B cell (primary cell): ENCODE data around the gene LRP1-AS. TPM values are rescaled to one million over a fixed set of nuclear protein-coding genes. Genes with fewer than 3 reads are reported as not detected.

Experiments used
- ATAC-seq: fragments of 200-7000 bp; cut with Tn5 transposase; one replicate; pipeline ENCODE4 v1.10.0; 2021; ENCODE audit warnings: low read depth, mild to moderate bottlenecking, moderate number of reproducible peaks, moderate library complexity
- CTCF ChIA-PET: fragments of 350-600 bp; sonication (Branson Sonifier 250); formaldehyde crosslinking; loops from one replicate; lab custom pipeline; 2021; ENCODE audit warnings: antibody characterized with exemption, inconsistent platforms; lab: Charles Lee
- POLR2A ChIA-PET: fragments of 350-600 bp; sonication (Branson Sonifier 250); formaldehyde crosslinking; loops from one replicate; lab custom pipeline; 2021; ENCODE audit warnings: antibody characterized with exemption; lab: Charles Lee
- DNase-seq: peaks from one replicate; pipeline ENCODE4 v3.0.0; 2013
- H2AFZ ChIP-seq: 2 replicates; pipeline ENCODE4 v1.6.1; 2012; ENCODE audit warnings: mild to moderate bottlenecking, low read depth, low read length; ENCODE audit not compliant: insufficient read depth, poor library complexity, severe bottlenecking
- H3K27ac ChIP-seq, 2 donors: 1 replicate in 1 of 2; 2 replicates in 1 of 2; pipeline ENCODE4 v1.5.1; 2012 to 2013; ENCODE audit warnings: low read length in 2 of 2, mild to moderate bottlenecking in 2 of 2, moderate library complexity in 1 of 2
- H3K27me3 ChIP-seq, 4 experiments: fragments of 200-600 bp in 1 of 4; sonication (generic) in 1 of 4; replicated peaks in 1 of 4; 1 replicate in 2 of 4; 2 replicates in 2 of 4; pipeline versions ENCODE4 v1.6.1 to v1.7.0; 2013 to 2016; ENCODE audit warnings: low read length in 3 of 4, mild to moderate bottlenecking in 2 of 4, mixed read lengths in 1 of 4, moderate library complexity in 1 of 4; ENCODE audit not compliant: insufficient read depth in 4 of 4, control insufficient read depth in 3 of 4; ENCODE audit errors: control extremely low read depth in 1 of 4
- H3K36me3 ChIP-seq, 2 experiments: replicated peaks in 1 of 2; 1 replicate in 1 of 2; 2 replicates in 1 of 2; pipeline versions ENCODE4 v1.6.1 to v1.7.1; 2013; ENCODE audit warnings: low read length in 1 of 2; ENCODE audit not compliant: insufficient read depth in 2 of 2, control insufficient read depth in 1 of 2; ENCODE audit errors: control extremely low read depth in 1 of 2, extremely low read depth in 1 of 2
- H3K4me1 ChIP-seq, 2 donors: fragments of 200-600 bp in 1 of 2; sonication (generic) in 1 of 2; 1 replicate in 1 of 2; 2 replicates in 1 of 2; pipeline versions ENCODE4 v1.5.1 to v1.6.1; 2013 to 2017; ENCODE audit warnings: low read length in 2 of 2; ENCODE audit not compliant: control insufficient read depth in 2 of 2, insufficient read depth in 2 of 2
- H3K4me2 ChIP-seq: replicated peaks from 2 replicates; pipeline ENCODE3; 2012; ENCODE audit warnings: mild to moderate bottlenecking, low read depth, low read length; ENCODE audit not compliant: poor library complexity, severe bottlenecking
- H3K4me3 ChIP-seq, 5 experiments: fragments of 200-600 bp in 1 of 5; sonication (generic) in 1 of 5; 1 replicate in 3 of 5; 2 replicates in 2 of 5; pipeline versions ENCODE4 v1.5.1 to v1.7.0; 2011 to 2016; ENCODE audit warnings: low read length in 4 of 5, mild to moderate bottlenecking in 4 of 5, low read depth in 2 of 5, control low read depth in 1 of 5, moderate library complexity in 1 of 5; ENCODE audit not compliant: insufficient read depth in 1 of 5; ENCODE audit errors: control extremely low read depth in 1 of 5, extremely low read depth in 1 of 5
- H3K79me2 ChIP-seq: fragments of 200-600 bp; sonication (generic); one replicate; pipeline ENCODE4 v1.6.0; 2016; ENCODE audit warnings: low read length; ENCODE audit not compliant: control insufficient read depth, insufficient read depth
- H3K9ac ChIP-seq: fragments of 200-600 bp; sonication (generic); 2 replicates; pipeline ENCODE4 v1.6.1; 2017; ENCODE audit warnings: mild to moderate bottlenecking, low read length, moderate library complexity
- H3K9me3 ChIP-seq, 3 donors: one replicate each; pipeline versions ENCODE4 v1.6.1 to v1.7.1; 2013; ENCODE audit warnings: low read length in 2 of 3; ENCODE audit not compliant: control insufficient read depth in 2 of 3, insufficient read depth in 1 of 3; ENCODE audit errors: control extremely low read depth in 1 of 3
- H4K20me1 ChIP-seq: 2 replicates; pipeline ENCODE4 v1.6.0; 2012; ENCODE audit warnings: mild to moderate bottlenecking, low read length; ENCODE audit not compliant: insufficient read depth, control insufficient read depth, poor library complexity, severe bottlenecking
- H3K27ac Mint-ChIP-seq: one replicate; pipeline ENCODE4 v1.8.0; 2021; ENCODE audit warnings: mixed read lengths
- H3K27me3 Mint-ChIP-seq: one replicate; pipeline ENCODE4 v1.8.0; 2021; ENCODE audit warnings: mixed read lengths
- H3K4me1 Mint-ChIP-seq: one replicate; pipeline ENCODE4 v1.8.0; 2021; ENCODE audit warnings: mixed read lengths
- H3K4me3 Mint-ChIP-seq: one replicate; pipeline ENCODE4 v1.8.0; 2021; ENCODE audit warnings: mixed read lengths
- H3K9me3 Mint-ChIP-seq: one replicate; pipeline ENCODE4 v1.8.0; 2022; ENCODE audit warnings: mixed read lengths; ENCODE audit not compliant: insufficient read depth
- EZH2 ChIP-seq: IDR thresholded peaks from 2 replicates; pipeline ENCODE4 v1.6.1; 2012; ENCODE audit warnings: borderline replicate concordance, low read depth, mild to moderate bottlenecking, moderate library complexity, low read length; ENCODE audit not compliant: insufficient read depth, poor library complexity, severe bottlenecking
- WGBS: methylation state at CpG from one replicate; pipeline ENCODE4 v1.1.5; 2013; ENCODE audit warnings: missing lambda C conversion rate; ENCODE audit not compliant: insufficient coverage; 5-methylcytosine and 5-hydroxymethylcytosine counted together
- intact Hi-C: fragments of 100-400 bp; cut with micrococcal nuclease; formaldehyde crosslinking; loops from one replicate; pipeline ENCODE4 v1.10.0; 2022
- polyA plus RNA-seq: library from polyadenylated mRNA; depleted of rRNA; stranded (reverse); fragments of >200 nt; gene quantifications from 2 replicates; pipeline ENCODE4 v1.2.3, GENCODE V29; 2012
- total RNA-seq, 2 donors: library from RNA; stranded (reverse); fragments of 120-200 nt in 1 of 2; gene quantifications; 1 replicate in 1 of 2; 2 replicates in 1 of 2; pipeline versions ENCODE4 v1.2.3 to v1.2.4, GENCODE V29; 2013 to 2022
- TF ChIP-seq, protein P1 (sequence below): fragments of 200-600 bp; IDR thresholded peaks from one replicate; pipeline ENCODE4 v1.8.0; 2022; ENCODE audit warnings: antibody characterized with exemption, mild to moderate bottlenecking

Gene LRP1-AS
- total and polyA plus RNA-seq, 2 donors (not counting 1 experiment from before 2014, with no cell fraction given) = not detected

DNA sequence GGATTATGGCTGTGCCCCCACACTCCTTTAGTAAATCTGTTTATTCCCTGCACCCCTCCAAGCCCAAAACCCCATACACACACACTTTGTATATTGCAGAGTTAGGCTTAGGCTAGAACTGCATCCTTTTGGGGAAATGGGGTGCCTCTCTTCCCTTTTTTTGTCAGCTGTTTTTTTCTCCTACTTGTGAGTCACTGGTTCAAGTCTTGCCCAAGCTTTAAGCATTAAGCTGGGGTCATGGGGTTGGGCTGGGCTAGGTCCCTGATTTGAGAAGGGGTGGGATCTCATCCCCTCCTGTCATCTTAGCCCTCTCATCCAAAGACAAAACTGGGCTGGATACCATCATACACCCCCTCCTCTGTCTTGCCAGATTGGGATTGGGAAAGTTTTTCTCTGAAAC, 17.5 kb downstream of the LRP1-AS start:
- Histone ChIP-seq H3K9me3 (no peaks in the 10 kb centered on the region), H4K20me1 (no peaks in the 10 kb centered on the region), H3K79me2 (no peaks in the 10 kb centered on the region), H3K9ac (no peak overlapping the region), H3K4me3 (no peak overlapping the region), H3K27me3 (peaks cover 0 to 13% (median 3%) of the 10 kb centered on the region in 4 experiments), H3K4me1 (peaks cover 11 to 21% of the 10 kb centered on the region in 2 donors), H3K36me3 (no peaks in the 10 kb centered on the region), H2AFZ (no peak overlapping the region), H3K4me2 (no peak overlapping the region), H3K27ac (no peak overlapping the region)
- intact Hi-C loops = loop anchor here (5.0 kb wide), 1 partner anchor 373 kb away; no protein-coding TSS in a partner anchor
- H3K4me1 Mint-ChIP-seq = peaks cover 16% of the 10 kb centered on the region
- peaks cover 17% of the 10 kb centered on the region for H3K27me3 Mint-ChIP-seq
- H3K4me3 Mint-ChIP-seq = peak overlapping the region; percentile 66
- no peaks in the 10 kb centered on the region for H3K9me3 Mint-ChIP-seq
- H3K27ac Mint-ChIP-seq = no peak overlapping the region
- ChIA-PET CTCF (interaction anchor here (0.8 kb wide), 1 partner anchor 53 kb away, joined by 3 read pairs; no protein-coding TSS in a partner anchor), POLR2A (interaction anchor here (0.7 kb wide), 1 partner anchor 40 kb away, joined by 8 read pairs; no protein-coding TSS in a partner anchor)
- TF ChIP-seq, protein P1, sequence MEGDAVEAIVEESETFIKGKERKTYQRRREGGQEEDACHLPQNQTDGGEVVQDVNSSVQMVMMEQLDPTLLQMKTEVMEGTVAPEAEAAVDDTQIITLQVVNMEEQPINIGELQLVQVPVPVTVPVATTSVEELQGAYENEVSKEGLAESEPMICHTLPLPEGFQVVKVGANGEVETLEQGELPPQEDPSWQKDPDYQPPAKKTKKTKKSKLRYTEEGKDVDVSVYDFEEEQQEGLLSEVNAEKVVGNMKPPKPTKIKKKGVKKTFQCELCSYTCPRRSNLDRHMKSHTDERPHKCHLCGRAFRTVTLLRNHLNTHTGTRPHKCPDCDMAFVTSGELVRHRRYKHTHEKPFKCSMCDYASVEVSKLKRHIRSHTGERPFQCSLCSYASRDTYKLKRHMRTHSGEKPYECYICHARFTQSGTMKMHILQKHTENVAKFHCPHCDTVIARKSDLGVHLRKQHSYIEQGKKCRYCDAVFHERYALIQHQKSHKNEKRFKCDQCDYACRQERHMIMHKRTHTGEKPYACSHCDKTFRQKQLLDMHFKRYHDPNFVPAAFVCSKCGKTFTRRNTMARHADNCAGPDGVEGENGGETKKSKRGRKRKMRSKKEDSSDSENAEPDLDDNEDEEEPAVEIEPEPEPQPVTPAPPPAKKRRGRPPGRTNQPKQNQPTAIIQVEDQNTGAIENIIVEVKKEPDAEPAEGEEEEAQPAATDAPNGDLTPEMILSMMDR = no peak
- no peak for TF ChIP-seq EZH2
- peak; percentile 25 for DNase-seq
- no peak for ATAC-seq

DNA sequence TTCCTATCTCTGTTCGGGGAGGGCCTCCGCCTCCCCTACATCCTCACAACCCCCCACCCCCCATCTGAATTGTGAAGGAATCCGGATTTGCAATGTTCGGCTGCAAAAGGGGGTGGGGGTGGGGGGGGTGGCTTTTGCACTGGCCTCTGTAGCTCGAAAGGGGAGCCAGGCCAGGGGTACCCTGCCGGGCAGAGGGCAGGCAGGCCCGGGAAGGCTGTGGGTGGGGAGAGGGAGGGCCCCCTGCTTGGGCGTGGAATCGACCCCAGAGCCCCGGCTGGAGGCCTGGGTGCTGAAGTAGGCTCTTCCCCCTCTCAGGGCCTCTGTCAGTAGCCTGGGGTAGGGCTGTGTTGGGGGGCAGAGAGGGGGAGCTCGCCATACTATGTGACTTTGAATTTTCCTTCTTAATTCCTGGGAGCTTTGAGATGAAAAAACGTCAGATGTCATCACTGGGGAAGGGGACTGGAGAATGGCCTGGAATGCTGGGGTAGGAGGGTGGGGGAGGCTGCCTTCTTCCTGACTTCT, 18.0 kb downstream of the LRP1-AS start:
- Mint-ChIP-seq H3K9me3 (no peaks in the 10 kb centered on the region), H3K27ac (no peak overlapping the region), H3K27me3 (peaks cover 17% of the 10 kb centered on the region), H3K4me3 (peak overlapping the region; percentile 66), H3K4me1 (peaks cover 16% of the 10 kb centered on the region)
- peak overlapping the region; percentile 100 for H3K4me2 ChIP-seq
- no peaks in the 10 kb centered on the region for H3K9me3 ChIP-seq
- no peaks in the 10 kb centered on the region for H4K20me1 ChIP-seq
- ChIA-PET CTCF (interaction anchor here (0.8 to 7.2 kb wide), 4 partner anchors 17 to 84 kb away, joined by 3 to 61 read pairs (median 8); no protein-coding TSS in a partner anchor), POLR2A (interaction anchor here (0.7 kb wide), 1 partner anchor 40 kb away, joined by 8 read pairs; no protein-coding TSS in a partner anchor)
- no peaks in the 10 kb centered on the region for H3K79me2 ChIP-seq
- no peak overlapping the region for H3K4me3 ChIP-seq
- peak overlapping the region; percentile 65 for H2AFZ ChIP-seq
- DNase-seq (peak; percentile 14), ATAC-seq (no peak)
- 36% methylated on average over 8 of the region's 12 CpGs for WGBS
- no peak overlapping the region for H3K27ac ChIP-seq
- no peak for TF ChIP-seq EZH2
- TF ChIP-seq, protein P1 = no peak
- H3K9ac ChIP-seq = no peak overlapping the region
- H3K27me3 ChIP-seq = peaks cover 0 to 13% (median 3%) of the 10 kb centered on the region in 4 experiments
- H3K4me1 ChIP-seq = peaks cover 11 to 21% of the 10 kb centered on the region in 2 donors
- no peaks in the 10 kb centered on the region for H3K36me3 ChIP-seq
- intact Hi-C loops = loop anchor here (5.0 kb wide), 1 partner anchor 372 kb away; no protein-coding TSS in a partner anchor
